ENCODE data around the gene METTL25B. TPM values are rescaled to one million over a fixed set of nuclear protein-coding genes. Genes with fewer than 3 reads are reported as not detected.

The METTL25B gene
- total RNA-seq: 54.5 and 56.7 TPM in 2 replicates

DNA sequence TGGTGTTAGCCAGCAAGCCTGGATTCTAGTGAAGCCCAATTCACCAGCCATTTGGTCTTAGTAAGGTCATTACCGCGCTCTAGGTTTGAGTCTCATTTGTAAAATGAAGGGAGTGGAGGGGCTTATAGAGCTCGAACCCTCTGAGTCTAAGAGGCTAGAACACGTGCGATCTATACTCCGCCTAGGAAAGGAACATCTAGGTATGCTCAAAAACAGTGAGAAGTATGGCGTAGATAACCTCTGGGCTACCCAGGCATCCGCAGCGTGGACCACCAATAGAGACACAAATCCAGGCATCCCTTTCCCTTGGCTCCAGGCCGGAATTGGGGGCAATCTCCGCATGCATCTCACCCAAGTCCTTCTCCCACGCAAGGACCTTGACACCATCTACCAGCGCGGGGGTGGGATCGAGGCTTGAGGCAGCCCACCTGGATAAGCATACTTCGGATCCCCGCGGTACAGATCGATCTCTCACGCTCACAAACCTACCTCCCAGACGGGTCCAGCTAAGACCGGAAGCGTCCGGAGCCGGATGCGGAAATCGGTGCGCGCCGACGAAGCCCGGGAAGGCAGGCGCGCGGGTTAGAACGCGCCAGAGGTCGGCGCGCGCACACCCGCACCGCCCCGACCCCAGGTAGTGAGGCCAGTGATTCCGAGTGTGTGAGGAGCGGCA is at the start of gene METTL25B:
METTL25B (plus strand) TSS at position 544 of the 673 bp plus-strand sequence. CDS start 636 bp downstream, outside the sequence.
- ATAC-seq (ENCODE audit: low read depth): peak; percentile 64
- TF ChIP-seq, protein P1, sequence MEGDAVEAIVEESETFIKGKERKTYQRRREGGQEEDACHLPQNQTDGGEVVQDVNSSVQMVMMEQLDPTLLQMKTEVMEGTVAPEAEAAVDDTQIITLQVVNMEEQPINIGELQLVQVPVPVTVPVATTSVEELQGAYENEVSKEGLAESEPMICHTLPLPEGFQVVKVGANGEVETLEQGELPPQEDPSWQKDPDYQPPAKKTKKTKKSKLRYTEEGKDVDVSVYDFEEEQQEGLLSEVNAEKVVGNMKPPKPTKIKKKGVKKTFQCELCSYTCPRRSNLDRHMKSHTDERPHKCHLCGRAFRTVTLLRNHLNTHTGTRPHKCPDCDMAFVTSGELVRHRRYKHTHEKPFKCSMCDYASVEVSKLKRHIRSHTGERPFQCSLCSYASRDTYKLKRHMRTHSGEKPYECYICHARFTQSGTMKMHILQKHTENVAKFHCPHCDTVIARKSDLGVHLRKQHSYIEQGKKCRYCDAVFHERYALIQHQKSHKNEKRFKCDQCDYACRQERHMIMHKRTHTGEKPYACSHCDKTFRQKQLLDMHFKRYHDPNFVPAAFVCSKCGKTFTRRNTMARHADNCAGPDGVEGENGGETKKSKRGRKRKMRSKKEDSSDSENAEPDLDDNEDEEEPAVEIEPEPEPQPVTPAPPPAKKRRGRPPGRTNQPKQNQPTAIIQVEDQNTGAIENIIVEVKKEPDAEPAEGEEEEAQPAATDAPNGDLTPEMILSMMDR (IDR thresholded peaks at IDR 0.05): no peak
- no peaks in the 10 kb centered on the region for H3K27me3 Mint-ChIP-seq
- H3K4me3 Mint-ChIP-seq: no peak within 1 kb of the TSS
- intact Hi-C loops (cut with micrococcal nuclease): loop anchor here (1.0 to 2.0 kb wide), 5 partner anchors 13 to 271 kb away; partner anchors contain the start of genes HDGF, MRPL24 and PRCC
- H3K27ac Mint-ChIP-seq: peak within 1 kb of the TSS; percentile 93
- DNase-seq: peak; percentile 77
- ChIA-PET POLR2A (interaction anchor here (0.6 to 7.4 kb wide), 26 partner anchors 11 to 1323 kb away, joined by 3 to 153 read pairs (median 4); partner anchors contain the start of genes ARHGEF2, CRABP2, HDGF and MRPL24), CTCF (interaction anchor here (1.0 to 6.5 kb wide), 5 partner anchors 17 to 104 kb away, joined by 4 to 182 read pairs (median 7); partner anchors contain the start of genes HDGF and PRCC)
- H3K4me1 Mint-ChIP-seq: peaks cover 25% of the 10 kb centered on the region
- H3K9me3 Mint-ChIP-seq: no peaks in the 10 kb centered on the region
- peaks cover 47% of the 10 kb centered on the region for H3K36me3 Mint-ChIP-seq (ENCODE audit: low read depth)

DNA sequence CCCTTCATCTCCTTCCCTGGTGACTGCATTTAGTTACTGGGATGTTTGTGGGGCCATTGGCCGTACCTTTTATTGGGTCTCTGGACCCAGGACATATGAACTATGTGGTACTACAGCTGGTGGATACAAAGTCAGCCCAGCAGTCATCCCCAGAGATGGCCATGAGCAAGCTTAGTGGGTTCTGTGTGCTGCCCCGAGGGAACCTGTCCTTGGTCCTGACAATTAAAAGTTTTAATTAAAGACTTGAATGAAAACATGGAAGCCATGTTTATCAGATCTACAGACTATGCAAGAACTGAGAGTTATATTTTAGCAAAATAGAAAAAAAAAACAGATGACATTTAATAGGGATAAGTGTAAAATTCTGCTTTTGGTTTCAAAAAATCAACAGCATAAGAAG is 48.2 kb upstream of the METTL25B start:
- peaks cover 67% of the 10 kb centered on the region for H3K27me3 Mint-ChIP-seq
- peaks cover 43% of the 10 kb centered on the region for H3K4me1 Mint-ChIP-seq
- no peak overlapping the region for H3K4me3 Mint-ChIP-seq
- ChIA-PET POLR2A (no interaction called here), CTCF (interaction anchor here (0.9 to 8.2 kb wide), 3 partner anchors 19 to 54 kb away, joined by 4 to 63 read pairs (median 5); no protein-coding TSS in a partner anchor)
- no peak overlapping the region for H3K27ac Mint-ChIP-seq
- DNase-seq: no peak
- H3K9me3 Mint-ChIP-seq: no peaks in the 10 kb centered on the region
- no peaks in the 10 kb centered on the region for H3K36me3 Mint-ChIP-seq (ENCODE audit: low read depth)
- TF ChIP-seq, protein P1 (IDR thresholded peaks at IDR 0.05): no peak
- no peak for ATAC-seq (ENCODE audit: low read depth)
- intact Hi-C loops (cut with micrococcal nuclease): no loop called here

DNA sequence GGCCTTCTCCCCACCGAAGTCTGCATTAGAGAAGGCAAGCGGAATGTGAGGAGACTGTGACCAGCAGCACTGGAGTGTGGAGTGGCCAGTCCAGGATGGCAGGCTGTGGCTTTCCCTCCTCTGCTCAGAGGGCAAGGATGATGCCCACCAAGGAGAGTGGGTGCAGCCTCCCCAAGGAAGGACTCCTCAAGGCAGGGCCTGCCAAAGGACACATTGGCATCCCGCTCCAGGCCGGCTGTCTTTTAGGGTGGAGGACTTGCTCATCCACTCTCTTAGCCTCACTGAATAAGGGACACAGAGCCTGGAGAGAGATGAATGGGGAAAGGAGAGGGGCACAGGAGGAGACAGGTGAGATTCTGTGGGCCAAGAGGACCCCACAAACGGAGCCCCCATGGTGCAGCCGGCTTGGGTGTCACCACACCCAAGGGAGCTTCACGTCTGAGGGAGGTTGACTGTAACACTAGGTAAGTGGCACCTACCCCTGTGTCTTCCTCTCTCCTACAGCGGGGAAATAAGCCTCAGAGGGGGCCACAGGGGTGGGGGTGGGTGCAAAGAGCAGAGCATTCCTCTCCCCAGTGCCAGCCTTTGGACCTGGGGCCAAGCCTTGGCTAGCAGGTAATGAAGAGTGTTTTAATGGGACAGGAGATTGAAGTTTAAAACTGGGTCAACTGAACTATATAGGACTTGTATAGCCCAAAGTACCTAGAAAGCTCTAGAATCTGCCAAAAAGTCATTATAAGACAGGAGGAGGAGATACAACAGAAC is 46.9 kb upstream of the METTL25B start:
- TF ChIP-seq, protein P1 (IDR thresholded peaks at IDR 0.05): no peak
- Mint-ChIP-seq H3K9me3 (no peaks in the 10 kb centered on the region), H3K36me3 (ENCODE audit: low read depth) (no peaks in the 10 kb centered on the region), H3K4me1 (peaks cover 43% of the 10 kb centered on the region), H3K27ac (no peak overlapping the region), H3K27me3 (peaks cover 62% of the 10 kb centered on the region), H3K4me3 (no peak overlapping the region)
- POLR2A ChIA-PET: no interaction called here
- ATAC-seq (ENCODE audit: low read depth) (no peak), DNase-seq (no peak)
- CTCF ChIA-PET: interaction anchor here (1.2 to 8.2 kb wide), 3 partner anchors 20 to 56 kb away, joined by 5 to 63 read pairs (median 5); no protein-coding TSS in a partner anchor
- intact Hi-C loops (cut with micrococcal nuclease): no loop called here

DNA sequence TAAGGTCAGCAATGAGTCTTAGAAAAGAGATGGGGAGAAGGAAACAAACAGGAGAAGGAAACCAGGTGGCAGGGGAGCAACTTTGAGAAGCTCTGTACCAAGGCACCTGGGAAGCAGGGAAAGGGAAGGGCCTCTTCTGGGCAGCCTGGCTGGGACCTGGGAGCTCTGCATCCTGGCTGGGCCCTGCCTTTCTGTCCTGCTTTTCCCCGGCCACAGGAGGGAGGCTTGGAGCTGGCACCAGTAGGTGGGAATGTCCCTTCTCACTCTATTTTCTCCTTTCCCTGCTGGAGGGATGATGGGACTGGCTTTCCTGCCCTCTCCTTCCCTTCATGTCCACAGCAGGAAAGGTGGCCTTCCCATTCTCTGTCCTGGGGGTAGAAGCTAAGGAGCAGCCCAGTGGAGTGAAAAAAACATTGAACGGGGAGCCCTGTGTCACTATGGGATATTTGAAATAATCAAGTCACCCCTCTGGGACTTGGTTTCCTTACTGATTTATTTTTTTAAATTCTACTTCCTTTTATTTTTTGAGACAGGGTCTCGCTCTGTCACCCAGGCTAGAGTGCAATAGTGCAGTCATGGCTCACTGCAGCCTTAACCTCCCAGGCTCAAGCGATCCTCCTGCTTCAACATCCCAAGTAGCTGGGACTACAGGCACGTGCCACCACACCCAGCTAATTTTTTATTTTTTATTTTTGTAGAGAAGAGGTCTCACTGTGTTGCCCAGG is 45.9 kb upstream of the METTL25B start:
- no peak for DNase-seq
- CTCF ChIA-PET: interaction anchor here (0.6 to 8.2 kb wide), 5 partner anchors 21 to 208 kb away, joined by 3 to 63 read pairs (median 5); no protein-coding TSS in a partner anchor
- Mint-ChIP-seq H3K9me3 (no peaks in the 10 kb centered on the region), H3K27me3 (peaks cover 59% of the 10 kb centered on the region), H3K36me3 (ENCODE audit: low read depth) (no peaks in the 10 kb centered on the region), H3K4me3 (no peak overlapping the region), H3K27ac (no peak overlapping the region), H3K4me1 (peaks cover 40% of the 10 kb centered on the region)
- intact Hi-C loops (cut with micrococcal nuclease): no loop called here
- POLR2A ChIA-PET: interaction anchor here (0.9 kb wide), 1 partner anchor 46 kb away, joined by 4 read pairs; the partner anchor contains the start of gene METTL25B
- peak; percentile 45 for ATAC-seq (ENCODE audit: low read depth)
- TF ChIP-seq, protein P1 (IDR thresholded peaks at IDR 0.05): no peak

Data from activated B cell treated with CpG ODN at 0.5 μM for 24 hours (primary cell).